Loucy (cell line): ENCODE results near the gene EIF4H.

Source experiments
- CTCF ChIP-seq: fragments of 200-600 bp; sonication (generic); conservative IDR thresholded peaks from 2 replicates; pipeline ENCODE4 v1.5.1; 2014; ENCODE audit warnings: mild to moderate bottlenecking, antibody characterized with exemption, low read length
- EZH2phosphoT487 ChIP-seq: fragments of 200-600 bp; IDR thresholded peaks from 2 replicates; pipeline ENCODE4 v1.6.1; 2018; ENCODE audit warnings: antibody characterized with exemption, mild to moderate bottlenecking, moderate library complexity, borderline replicate concordance

- TF ChIP-seq CTCF (peak; percentile 75), EZH2phosphoT487 (no peak)
Measured at GRCh38 chr7:74183653-74184450, 9.7 kb downstream of the EIF4H start.
